HG03108 (cell line): ENCODE data around the gene TMEM135.

Experiments
- ATAC-seq: cut with Tn5 transposase; IDR thresholded peaks from one replicate; pipeline ENCODE4 v1.9.1; 2021; ENCODE audit warnings: moderate library complexity; ENCODE audit not compliant: unreplicated experiment

TMEM135 gene

GRCh38 chr11:87190071-87190470, 152.3 kb downstream of the TMEM135 start:
- no peak for ATAC-seq

- no peak for ATAC-seq
Measured at GRCh38 chr11:87193756-87194470, 156.2 kb downstream of the TMEM135 start.

GRCh38 chr11:87194985-87195820, 157.5 kb downstream of the TMEM135 start:
- ATAC-seq: no peak

GRCh38 chr11:87198266-87198881, 160.6 kb downstream of the TMEM135 start:
- no peak for ATAC-seq

GRCh38 chr11:87201376-87201775, 163.6 kb downstream of the TMEM135 start:
- ATAC-seq: no peak

- no peak for ATAC-seq
Measured at GRCh38 chr11:87203907-87204602, 166.3 kb downstream of the TMEM135 start.

- no peak for ATAC-seq
Measured at GRCh38 chr11:87212891-87213290, 175.2 kb downstream of the TMEM135 start.

- peak; percentile 58 for ATAC-seq
Measured at GRCh38 chr11:87213444-87213843, 175.7 kb downstream of the TMEM135 start.

GRCh38 chr11:87215236-87215635, 177.5 kb downstream of the TMEM135 start:
- no peak for ATAC-seq

- ATAC-seq: no peak
Measured at GRCh38 chr11:87219266-87219665, 181.5 kb downstream of the TMEM135 start.

- no peak for ATAC-seq
Measured at GRCh38 chr11:87223816-87224215, 186.1 kb downstream of the TMEM135 start.

GRCh38 chr11:87224486-87224885, 186.8 kb downstream of the TMEM135 start:
- ATAC-seq: no peak

- ATAC-seq: no peak
Measured at GRCh38 chr11:87228820-87229219, 191.1 kb downstream of the TMEM135 start.

- no peak for ATAC-seq
Measured at GRCh38 chr11:87230995-87231394, 193.3 kb downstream of the TMEM135 start.

GRCh38 chr11:87232320-87232719, 194.6 kb downstream of the TMEM135 start:
- no peak for ATAC-seq

- ATAC-seq: no peak
Measured at GRCh38 chr11:87235366-87235765, 197.6 kb downstream of the TMEM135 start.

- no peak for ATAC-seq
Measured at GRCh38 chr11:87236368-87236767, 198.6 kb downstream of the TMEM135 start.

GRCh38 chr11:87239001-87239400, 201.3 kb downstream of the TMEM135 start:
- no peak for ATAC-seq

GRCh38 chr11:87239531-87239930, 201.8 kb downstream of the TMEM135 start:
- no peak for ATAC-seq

GRCh38 chr11:87251560-87251959, 213.8 kb downstream of the TMEM135 start:
- no peak for ATAC-seq

GRCh38 chr11:87252869-87253268, 215.1 kb downstream of the TMEM135 start:
- ATAC-seq: no peak
